Esophagus squamous epithelium (tissue), 5 donors: ENCODE data around the gene RABGAP1L. TPM values are rescaled to one million over a fixed set of nuclear protein-coding genes. Genes with fewer than 3 reads are reported as not detected.

Source experiments
- DNase-seq: peaks from one replicate; lab custom pipeline; 2025; lab: John Stamatoyannopoulos, UW
- H3K27ac ChIP-seq, 4 donors: fragments of 200-600 bp; sonication (generic); one replicate each; pipeline ENCODE4 v1.5.1; 2016 to 2019; ENCODE audit warnings: mild to moderate bottlenecking in 1 of 4
- H3K27me3 ChIP-seq, 4 donors: fragments of 200-600 bp; sonication (generic); 1 replicate in 3 of 4; 2 replicates in 1 of 4; pipeline versions ENCODE4 v1.5.1 to v1.6.0; 2017 to 2021; ENCODE audit warnings: antibody characterized with exemption in 1 of 4
- H3K36me3 ChIP-seq, 3 donors: fragments of 200-600 bp; sonication (generic); one replicate each; pipeline ENCODE4 v1.5.1; 2016 to 2019
- H3K4me1 ChIP-seq, 3 donors: fragments of 200-600 bp; sonication (generic); one replicate each; pipeline ENCODE4 v1.5.1; 2017 to 2019
- H3K4me3 ChIP-seq, 4 donors: fragments of 200-600 bp; sonication (generic); 1 replicate in 3 of 4; 2 replicates in 1 of 4; pipeline ENCODE4 v1.5.1; 2016 to 2019; ENCODE audit warnings: mild to moderate bottlenecking in 2 of 4, moderate library complexity in 1 of 4
- H3K9me3 ChIP-seq, 3 donors: fragments of 200-600 bp; sonication (generic); one replicate each; pipeline ENCODE4 v1.5.1; 2016 to 2019
- CTCF ChIP-seq, 6 experiments: fragments of 450-650 bp in 4 of 6; fragments of 200-600 bp in 2 of 6; sonication (generic) in 2 of 6; IDR thresholded peaks; one replicate each; pipeline ENCODE4 v1.5.1; 2016 to 2019; ENCODE audit warnings: antibody characterized with exemption in 6 of 6, mild to moderate bottlenecking in 4 of 6, moderate library complexity in 4 of 6
- POLR2A ChIP-seq, 4 donors: fragments of 450-650 bp; IDR thresholded peaks; one replicate each; pipeline ENCODE4 v1.6.1; 2017; ENCODE audit warnings: antibody characterized with exemption in 4 of 4, mild to moderate bottlenecking in 4 of 4, moderate library complexity in 3 of 4
- WGBS, 2 donors: methylation state at CpG; one replicate each; pipeline ENCODE4 v1.1.5; 2018; 5-methylcytosine and 5-hydroxymethylcytosine counted together
- intact Hi-C: fragments of 100-400 bp; cut with DNase I; formaldehyde crosslinking; loops from one replicate; pipeline ENCODE4 v1.15.0; 2022
- total RNA-seq, 4 donors: library from RNA; depleted of rRNA; stranded (reverse); fragments of >200 nt; gene quantifications; one replicate each; pipeline ENCODE4 v1.1.0, GENCODE V29; 2016
- donor health status: DM: yes; HTN: yes; CAD: no.

Gene RABGAP1L
- total RNA-seq, 4 donors from 2014 or later: 35.7 to 45.6 (median 41.0) TPM

DNA sequence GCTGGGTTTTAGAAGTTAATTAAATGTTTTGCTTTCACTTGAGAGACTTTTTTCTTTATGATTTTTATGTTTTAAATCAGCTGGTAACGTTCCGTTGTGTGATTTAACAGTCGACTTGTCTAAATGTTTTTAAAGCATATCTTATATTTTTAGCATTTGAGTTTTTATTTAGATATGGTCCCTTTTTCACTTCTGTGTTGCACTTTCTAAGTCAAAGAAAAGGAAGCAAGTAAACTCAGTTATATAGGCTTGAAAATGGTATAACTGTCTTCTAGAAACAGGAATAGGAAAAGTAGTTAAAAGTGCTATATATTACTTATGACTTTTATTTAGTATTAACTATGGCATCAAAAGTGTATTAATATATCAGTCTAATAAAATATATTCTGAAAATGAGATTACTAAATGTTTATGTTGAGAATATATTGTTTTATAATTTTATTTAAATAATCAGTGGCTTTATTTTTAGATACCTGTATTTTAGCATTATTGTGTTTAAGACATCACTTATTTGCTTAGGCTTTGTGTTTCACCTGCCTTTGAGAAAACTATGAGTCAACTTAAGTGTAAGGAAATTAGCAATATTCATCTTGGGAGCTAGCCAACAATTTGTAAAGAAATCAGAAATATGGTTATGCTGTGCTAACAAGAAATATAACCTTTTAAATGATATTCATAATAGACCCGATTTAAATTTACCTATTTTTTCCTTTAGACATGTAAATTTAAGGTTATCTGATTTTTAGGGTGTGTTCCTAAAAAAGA is 60.5 kb downstream of the RABGAP1L start:
- no peak for TF ChIP-seq CTCF (IDR thresholded peaks at IDR 0.05)
- intact Hi-C loops: no loop called here
- no peaks in the 10 kb centered on the region for H3K27me3 ChIP-seq

DNA sequence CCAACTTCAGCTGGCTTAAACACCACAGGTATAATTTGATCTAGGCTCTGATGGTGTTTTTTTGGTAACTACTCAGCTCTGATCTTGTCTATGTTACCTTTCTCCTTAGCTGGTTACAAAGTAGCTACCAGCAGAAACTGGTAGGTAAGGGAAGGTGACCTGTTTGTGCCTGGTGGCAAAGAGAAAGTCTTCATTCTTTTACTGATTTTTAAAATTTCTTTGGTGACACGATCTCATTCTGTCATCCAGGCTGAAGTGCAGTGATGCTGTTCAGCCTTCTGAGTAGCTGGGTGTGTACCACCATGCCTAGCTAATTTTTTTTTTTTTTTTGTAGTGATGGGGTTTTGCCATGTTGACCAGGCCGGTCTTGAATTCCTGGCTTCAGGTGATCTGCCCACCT is 62.4 kb downstream of the RABGAP1L start:
- no peak overlapping the region for H3K4me3 ChIP-seq
- no peak overlapping the region for H3K27ac ChIP-seq
- H3K4me1 ChIP-seq: peaks cover 0 to 4% (median 0%) of the 10 kb centered on the region in 3 donors
- WGBS, 2 donors: 92% methylated on average over 2 of the region's 2 CpGs
- intact Hi-C loops: no loop called here
- no peak for DNase-seq
- H3K27me3 ChIP-seq: no peaks in the 10 kb centered on the region
- TF ChIP-seq CTCF (IDR thresholded peaks at IDR 0.05): no peak
- H3K36me3 ChIP-seq: peaks cover 0 to 22% (median 0%) of the 10 kb centered on the region in 3 donors
- no peaks in the 10 kb centered on the region for H3K9me3 ChIP-seq

More for the DNA sequence above, 60.5 kb downstream of the RABGAP1L start:
- Histone ChIP-seq H3K36me3 (peaks cover 0 to 22% (median 0%) of the 10 kb centered on the region in 3 donors), H3K9me3 (no peaks in the 10 kb centered on the region), H3K4me3 (no peak overlapping the region), H3K27ac (no peak overlapping the region), H3K4me1 (peaks cover 0 to 4% (median 0%) of the 10 kb centered on the region in 3 donors)
- DNase-seq: no peak
- 63 to 87% methylated on average over 4 of the region's 4 CpGs for WGBS, 2 donors

- DNase-seq: no peak
- Histone ChIP-seq H3K4me3 (no peak overlapping the region), H3K27me3 (no peaks in the 10 kb centered on the region), H3K36me3 (peaks cover 0 to 22% (median 0%) of the 10 kb centered on the region in 3 donors), H3K27ac (no peak overlapping the region), H3K9me3 (no peaks in the 10 kb centered on the region), H3K4me1 (peaks cover 0 to 2% (median 0%) of the 10 kb centered on the region in 3 donors)
- 84 to 90% methylated on average over 4 of the region's 4 CpGs for WGBS, 2 donors
- TF ChIP-seq POLR2A (IDR thresholded peaks at IDR 0.05): no peak
- TF ChIP-seq CTCF (IDR thresholded peaks at IDR 0.05): no peak
- intact Hi-C loops: no loop called here
Measured at GRCh38 chr1:174222166-174222949, 63.0 kb downstream of the RABGAP1L start.

DNA sequence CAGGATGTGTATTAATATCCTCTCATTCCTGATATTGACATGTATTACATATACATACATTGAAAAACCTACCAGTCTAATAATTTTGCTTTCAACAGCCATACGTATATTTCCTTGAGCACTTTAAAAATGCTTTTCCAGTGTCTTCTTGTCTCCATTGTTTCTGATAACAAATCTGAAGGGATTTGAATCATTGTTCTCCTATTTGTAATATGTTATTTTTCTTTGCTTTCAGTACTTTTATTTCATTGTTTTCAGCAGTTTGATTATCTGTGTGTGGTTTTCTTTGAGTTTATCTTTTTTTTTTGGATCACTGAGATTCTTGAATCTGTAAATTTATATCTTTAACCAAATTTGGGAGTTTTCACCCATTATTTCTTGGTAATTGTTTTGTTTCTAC is 65.3 kb downstream of the RABGAP1L start:
- Histone ChIP-seq H3K27me3 (no peaks in the 10 kb centered on the region), H3K36me3 (peaks cover 0 to 22% (median 0%) of the 10 kb centered on the region in 3 donors), H3K27ac (no peak overlapping the region), H3K4me3 (no peak overlapping the region), H3K4me1 (no peaks in the 10 kb centered on the region), H3K9me3 (no peaks in the 10 kb centered on the region)
- TF ChIP-seq POLR2A (IDR thresholded peaks at IDR 0.05): no peak
- TF ChIP-seq CTCF (IDR thresholded peaks at IDR 0.05): no peak
- DNase-seq: no peak
- intact Hi-C loops: no loop called here
- 96 to 100% methylated on average over 1 of the region's 1 CpG for WGBS, 2 donors
